CD14-positive monocyte (primary cell): Measurements from ENCODE around the gene RBP7. TPM values are rescaled to one million over a fixed set of nuclear protein-coding genes. Genes with fewer than 3 reads are reported as not detected.

Experiments
- DNase-seq, 3 donors: peaks; one replicate each; pipeline ENCODE4 v3.0.0-alpha.2; 2011 to 2022
- H2AFZ ChIP-seq: 2 replicates; pipeline ENCODE4 v1.6.0; 2012; ENCODE audit warnings: mild to moderate bottlenecking, low read depth, low read length, inconsistent platforms; ENCODE audit not compliant: insufficient read depth, poor library complexity, severe bottlenecking
- H3K27ac ChIP-seq, 2 donors: 1 replicate in 1 of 2; 2 replicates in 1 of 2; pipeline ENCODE4 v1.5.1; 2012 to 2013; ENCODE audit warnings: low read length in 2 of 2, control low read depth in 1 of 2, inconsistent platforms in 1 of 2, low read depth in 1 of 2, mild to moderate bottlenecking in 1 of 2
- H3K27me3 ChIP-seq, 2 donors: one replicate each; pipeline versions ENCODE4 v1.6.0 to v1.6.1; 2011 to 2013; ENCODE audit warnings: low read length in 2 of 2; ENCODE audit not compliant: control insufficient read depth in 2 of 2, insufficient read depth in 2 of 2
- H3K36me3 ChIP-seq, 2 donors: replicated peaks in 1 of 2; 1 replicate in 1 of 2; 2 replicates in 1 of 2; pipeline versions ENCODE4 v1.5.1 to v1.6.1; 2012 to 2013; ENCODE audit warnings: low read length in 2 of 2, control low read depth in 1 of 2, inconsistent platforms in 1 of 2, mild to moderate bottlenecking in 1 of 2; ENCODE audit not compliant: insufficient read depth in 2 of 2, control insufficient read depth in 1 of 2
- H3K4me1 ChIP-seq, 2 donors: 1 replicate in 1 of 2; 2 replicates in 1 of 2; pipeline versions ENCODE4 v1.5.1 to v1.6.1; 2012 to 2013; ENCODE audit warnings: low read length in 2 of 2, control low read depth in 1 of 2, inconsistent platforms in 1 of 2, mild to moderate bottlenecking in 1 of 2, moderate library complexity in 1 of 2; ENCODE audit not compliant: insufficient read depth in 2 of 2, control insufficient read depth in 1 of 2
- H3K4me2 ChIP-seq: replicated peaks from 2 replicates; pipeline ENCODE3; 2012; ENCODE audit warnings: low read length, moderate library complexity, mild to moderate bottlenecking; ENCODE audit not compliant: poor library complexity, severe bottlenecking; ENCODE audit errors: extremely low read depth
- H3K4me3 ChIP-seq, 3 experiments: fragments of 200-600 bp in 1 of 3; sonication (generic) in 1 of 3; replicated peaks in 1 of 3; 1 replicate in 2 of 3; 2 replicates in 1 of 3; pipeline ENCODE4 v1.5.1; 2011 to 2013; ENCODE audit warnings: low read length in 3 of 3, mild to moderate bottlenecking in 3 of 3, control low read depth in 2 of 3, low read depth in 2 of 3, inconsistent platforms in 1 of 3, moderate library complexity in 1 of 3
- H3K79me2 ChIP-seq: 2 replicates; pipeline ENCODE4 v1.6.0; 2012; ENCODE audit warnings: mild to moderate bottlenecking, control low read depth, inconsistent platforms, low read length, moderate library complexity; ENCODE audit not compliant: insufficient read depth
- H3K9ac ChIP-seq: 2 replicates; pipeline ENCODE4 v1.6.0; 2017; ENCODE audit warnings: low read length, mild to moderate bottlenecking; ENCODE audit not compliant: insufficient read depth, poor library complexity, severe bottlenecking
- H3K9me3 ChIP-seq, 2 donors: replicated peaks in 1 of 2; 1 replicate in 1 of 2; 2 replicates in 1 of 2; pipeline versions ENCODE4 v1.5.1 to v1.6.1; 2012 to 2013; ENCODE audit warnings: low read length in 2 of 2, control low read depth in 1 of 2; ENCODE audit not compliant: control insufficient read depth in 1 of 2, insufficient read depth in 1 of 2
- H4K20me1 ChIP-seq: 2 replicates; pipeline ENCODE4 v1.6.0; 2012; ENCODE audit warnings: mild to moderate bottlenecking, low read length, control low read depth, moderate library complexity; ENCODE audit not compliant: insufficient read depth
- H3K27ac Mint-ChIP-seq, 7 donors: one replicate each; pipeline ENCODE4 v1.8.0; 2020; ENCODE audit warnings: mild to moderate bottlenecking in 7 of 7, mixed read lengths in 7 of 7, moderate library complexity in 6 of 7, inconsistent platforms in 2 of 7
- H3K27me3 Mint-ChIP-seq, 3 donors: one replicate each; pipeline ENCODE4 v1.8.0; 2021 to 2022; ENCODE audit warnings: low read depth in 3 of 3, mild to moderate bottlenecking in 3 of 3, mixed read lengths in 3 of 3, moderate library complexity in 3 of 3, inconsistent platforms in 1 of 3
- H3K36me3 Mint-ChIP-seq, 2 donors: one replicate each; pipeline ENCODE4 v1.8.0; 2020; ENCODE audit warnings: mixed read lengths in 2 of 2, inconsistent platforms in 1 of 2, mild to moderate bottlenecking in 1 of 2
- H3K4me1 Mint-ChIP-seq: one replicate; pipeline ENCODE4 v1.8.0; 2020; ENCODE audit warnings: mild to moderate bottlenecking, mixed read lengths
- H3K4me3 Mint-ChIP-seq, 2 donors: one replicate each; pipeline ENCODE4 v1.8.0; 2020; ENCODE audit warnings: mild to moderate bottlenecking in 2 of 2, mixed read lengths in 2 of 2, moderate library complexity in 1 of 2
- H3K9me3 Mint-ChIP-seq, 7 donors: one replicate each; pipeline ENCODE4 v1.8.0; 2020 to 2022; ENCODE audit warnings: mixed read lengths in 7 of 7, mild to moderate bottlenecking in 6 of 7, moderate library complexity in 6 of 7, inconsistent platforms in 2 of 7
- WGBS: methylation state at CpG from one replicate; pipeline ENCODE4 v1.1.5; 2013; ENCODE audit warnings: missing lambda C conversion rate; ENCODE audit not compliant: insufficient coverage; 5-methylcytosine and 5-hydroxymethylcytosine counted together
- intact Hi-C, 2 donors: fragments of 100-400 bp; cut with micrococcal nuclease; formaldehyde crosslinking; loops; one replicate each; pipeline versions ENCODE4 v1.15.0 to v1.15.1; 2023
- polyA plus RNA-seq, 3 donors: library from polyadenylated mRNA; depleted of rRNA in 1 of 3; unstranded in 2 of 3; stranded (reverse) in 1 of 3; fragments of 300-500 nt in 2 of 3; fragments of >200 nt in 1 of 3; fragmentation: Illumina TruSeq in 2 of 3; gene quantifications; 1 replicate in 2 of 3; 2 replicates in 1 of 3; pipeline ENCODE4 v1.2.3, GENCODE V29; 2012 to 2021
- TF ChIP-seq, protein P1 (sequence below): fragments of 200-600 bp; IDR thresholded peaks from one replicate; pipeline ENCODE4 v1.8.0; 2022; ENCODE audit warnings: antibody characterized with exemption, mild to moderate bottlenecking

RBP7 gene
- polyA plus RNA-seq, 3 donors: 116 to 340 (median 306) TPM

DNA sequence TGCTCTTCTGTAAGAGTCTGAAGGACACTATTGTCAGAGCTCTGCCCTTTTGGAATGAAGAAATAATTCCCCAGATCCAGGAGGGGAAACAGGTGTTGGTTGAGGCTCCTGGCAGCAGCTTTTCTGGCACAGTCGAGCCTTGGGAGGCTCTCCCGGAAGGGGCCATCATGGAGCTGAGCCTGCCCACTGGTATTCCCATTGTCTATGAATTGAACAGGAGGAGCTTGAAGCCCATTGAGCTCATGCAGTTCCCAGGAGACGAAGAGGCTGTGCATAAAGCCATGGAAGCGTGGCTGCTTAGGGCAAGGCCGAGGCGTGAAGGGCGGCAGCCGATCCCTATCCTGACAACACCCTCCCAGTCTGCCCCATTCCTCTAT is 62.3 kb downstream of the RBP7 start:
- Histone ChIP-seq H3K36me3 (peaks cover 5 to 31% of the 10 kb centered on the region in 2 donors), H3K9me3 (no peaks in the 10 kb centered on the region), H3K27me3 (no peaks in the 10 kb centered on the region), H3K79me2 (peaks cover 89% of the 10 kb centered on the region), H4K20me1 (peaks cover 96% of the 10 kb centered on the region), H3K4me1 (peaks cover 19 to 20% of the 10 kb centered on the region in 2 donors), H3K27ac (peak overlapping the region in 1 of 2 donors; percentile 27), H3K4me3 (no peak overlapping the region), H3K4me2 (no peak overlapping the region), H2AFZ (no peak overlapping the region), H3K9ac (no peak overlapping the region)
- Mint-ChIP-seq H3K36me3 (peaks cover 31 to 47% of the 10 kb centered on the region in 2 donors), H3K27me3 (no peaks in the 10 kb centered on the region), H3K4me1 (peaks cover 36% of the 10 kb centered on the region), H3K9me3 (peaks cover 0 to 2% (median 0%) of the 10 kb centered on the region in 7 donors), H3K27ac (peak overlapping the region in 1 of 7 donors; percentile 21), H3K4me3 (no peak overlapping the region)
- intact Hi-C loops: no loop called here
- no peak for DNase-seq
- TF ChIP-seq, protein P1, sequence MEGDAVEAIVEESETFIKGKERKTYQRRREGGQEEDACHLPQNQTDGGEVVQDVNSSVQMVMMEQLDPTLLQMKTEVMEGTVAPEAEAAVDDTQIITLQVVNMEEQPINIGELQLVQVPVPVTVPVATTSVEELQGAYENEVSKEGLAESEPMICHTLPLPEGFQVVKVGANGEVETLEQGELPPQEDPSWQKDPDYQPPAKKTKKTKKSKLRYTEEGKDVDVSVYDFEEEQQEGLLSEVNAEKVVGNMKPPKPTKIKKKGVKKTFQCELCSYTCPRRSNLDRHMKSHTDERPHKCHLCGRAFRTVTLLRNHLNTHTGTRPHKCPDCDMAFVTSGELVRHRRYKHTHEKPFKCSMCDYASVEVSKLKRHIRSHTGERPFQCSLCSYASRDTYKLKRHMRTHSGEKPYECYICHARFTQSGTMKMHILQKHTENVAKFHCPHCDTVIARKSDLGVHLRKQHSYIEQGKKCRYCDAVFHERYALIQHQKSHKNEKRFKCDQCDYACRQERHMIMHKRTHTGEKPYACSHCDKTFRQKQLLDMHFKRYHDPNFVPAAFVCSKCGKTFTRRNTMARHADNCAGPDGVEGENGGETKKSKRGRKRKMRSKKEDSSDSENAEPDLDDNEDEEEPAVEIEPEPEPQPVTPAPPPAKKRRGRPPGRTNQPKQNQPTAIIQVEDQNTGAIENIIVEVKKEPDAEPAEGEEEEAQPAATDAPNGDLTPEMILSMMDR: no peak
- WGBS: 98% methylated on average over 8 of the region's 8 CpGs

DNA sequence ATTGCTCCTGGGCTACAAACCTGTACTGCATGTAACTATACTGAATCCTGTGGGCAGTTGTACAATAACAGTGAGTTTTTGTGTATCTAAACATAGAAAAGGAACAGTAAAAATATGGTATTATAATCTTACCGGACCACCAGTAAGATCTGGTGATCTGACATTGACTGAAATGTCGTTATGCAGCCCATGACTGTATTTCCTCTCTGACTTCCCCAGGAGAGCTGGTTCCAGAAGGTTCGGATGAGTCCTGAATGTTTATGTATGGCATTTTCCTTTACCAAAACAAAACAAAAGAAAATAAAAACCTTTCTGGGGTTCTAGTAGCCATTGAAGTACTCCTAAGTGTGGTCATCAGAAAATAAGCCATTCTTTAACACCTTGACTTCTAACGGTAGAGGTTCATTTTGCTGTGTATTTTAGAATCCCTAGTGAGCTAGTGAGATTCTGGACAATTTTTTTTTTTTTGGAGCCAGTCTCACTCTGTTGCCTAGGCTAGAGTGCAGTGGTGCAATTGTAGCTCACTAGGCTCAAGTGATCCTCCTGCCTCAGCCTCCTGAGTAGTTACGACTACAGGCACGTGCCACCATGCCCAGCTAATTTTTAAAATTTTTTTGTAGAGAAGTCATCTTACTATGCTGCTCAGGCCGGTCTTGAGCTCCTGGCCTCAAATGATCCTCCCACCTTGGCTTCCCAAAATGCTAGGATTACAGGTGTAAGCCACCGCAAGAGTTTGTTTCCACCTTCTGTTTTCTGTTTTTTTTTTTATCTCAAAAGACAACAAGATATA is 63.5 kb downstream of the RBP7 start:
- Histone ChIP-seq H4K20me1 (peaks cover 96% of the 10 kb centered on the region), H3K4me3 (no peak overlapping the region), H3K4me2 (no peak overlapping the region), H3K79me2 (peaks cover 89% of the 10 kb centered on the region), H3K9ac (no peak overlapping the region), H3K9me3 (no peaks in the 10 kb centered on the region), H3K27ac (no peak overlapping the region), H3K4me1 (peaks cover 25 to 26% of the 10 kb centered on the region in 2 donors), H2AFZ (no peak overlapping the region), H3K27me3 (no peaks in the 10 kb centered on the region), H3K36me3 (peaks cover 5 to 31% of the 10 kb centered on the region in 2 donors)
- DNase-seq: no peak
- Mint-ChIP-seq H3K27me3 (no peaks in the 10 kb centered on the region), H3K9me3 (peaks cover 0 to 2% (median 0%) of the 10 kb centered on the region in 7 donors), H3K27ac (no peak overlapping the region), H3K36me3 (peaks cover 29 to 47% of the 10 kb centered on the region in 2 donors), H3K4me1 (peaks cover 41% of the 10 kb centered on the region), H3K4me3 (no peak overlapping the region)
- WGBS: 90% methylated on average over 4 of the region's 8 CpGs
- intact Hi-C loops: no loop called here
- TF ChIP-seq, protein P1: no peak
